ENCODE measurements around the gene MREG.

Gene MREG

GRCh38 chr2:215915441-215915840 is 97.9 kb downstream of the MREG start:
- no peak overlapping the region for H3K9ac ChIP-seq (ENCODE audit: low read length)

DNA sequence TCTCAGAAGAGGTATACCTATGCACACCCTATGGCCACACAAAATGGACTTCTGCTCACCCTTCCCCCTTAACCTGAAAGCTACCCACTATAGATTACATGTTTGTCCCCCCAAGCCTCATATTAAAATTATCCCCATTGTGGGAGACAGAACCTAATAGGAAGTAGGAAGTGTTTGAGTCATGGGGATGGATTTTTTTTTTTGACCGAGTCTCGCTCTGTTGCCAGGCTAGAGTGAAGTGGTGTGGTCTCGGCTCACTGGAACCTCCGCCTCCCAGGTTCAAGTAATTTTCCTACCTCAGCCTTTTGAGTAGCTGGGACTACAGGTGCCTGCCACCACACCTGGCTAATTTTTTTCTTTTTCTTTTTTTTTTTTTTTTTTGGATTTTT is 98.6 kb downstream of the MREG start:
- H3K9me2 ChIP-seq (ENCODE audit: low read depth, low read length) = no peaks in the 10 kb centered on the region
- no peak overlapping the region for H3K4me2 ChIP-seq (ENCODE audit: low read length)
- TF ChIP-seq, protein P1, sequence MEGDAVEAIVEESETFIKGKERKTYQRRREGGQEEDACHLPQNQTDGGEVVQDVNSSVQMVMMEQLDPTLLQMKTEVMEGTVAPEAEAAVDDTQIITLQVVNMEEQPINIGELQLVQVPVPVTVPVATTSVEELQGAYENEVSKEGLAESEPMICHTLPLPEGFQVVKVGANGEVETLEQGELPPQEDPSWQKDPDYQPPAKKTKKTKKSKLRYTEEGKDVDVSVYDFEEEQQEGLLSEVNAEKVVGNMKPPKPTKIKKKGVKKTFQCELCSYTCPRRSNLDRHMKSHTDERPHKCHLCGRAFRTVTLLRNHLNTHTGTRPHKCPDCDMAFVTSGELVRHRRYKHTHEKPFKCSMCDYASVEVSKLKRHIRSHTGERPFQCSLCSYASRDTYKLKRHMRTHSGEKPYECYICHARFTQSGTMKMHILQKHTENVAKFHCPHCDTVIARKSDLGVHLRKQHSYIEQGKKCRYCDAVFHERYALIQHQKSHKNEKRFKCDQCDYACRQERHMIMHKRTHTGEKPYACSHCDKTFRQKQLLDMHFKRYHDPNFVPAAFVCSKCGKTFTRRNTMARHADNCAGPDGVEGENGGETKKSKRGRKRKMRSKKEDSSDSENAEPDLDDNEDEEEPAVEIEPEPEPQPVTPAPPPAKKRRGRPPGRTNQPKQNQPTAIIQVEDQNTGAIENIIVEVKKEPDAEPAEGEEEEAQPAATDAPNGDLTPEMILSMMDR (IDR thresholded peaks at IDR 0.05; ENCODE audit: low read length) = no peak
- no peak for TF ChIP-seq EZH2 (IDR thresholded peaks at IDR 0.05; ENCODE audit: borderline replicate concordance, low read length)
- no peaks in the 10 kb centered on the region for H3K4me1 ChIP-seq (ENCODE audit: insufficient read depth, low read length, severe bottlenecking)
- no peak overlapping the region for H2AFZ ChIP-seq (ENCODE audit: low read length)
- H3K9me3 ChIP-seq (ENCODE audit: low read length) = no peaks in the 10 kb centered on the region
- no peak overlapping the region for H3K4me3 ChIP-seq (ENCODE audit: low read depth, low read length, poor library complexity, severe bottlenecking)
- H3K27ac ChIP-seq (ENCODE audit: low read depth, low read length, poor library complexity, severe bottlenecking) = no peak overlapping the region
- H3K9ac ChIP-seq (ENCODE audit: low read length) = no peak overlapping the region
- no peaks in the 10 kb centered on the region for H3K27me3 ChIP-seq (ENCODE audit: insufficient read depth, low read length)
- no peaks in the 10 kb centered on the region for H3F3A ChIP-seq (ENCODE audit: insufficient read depth, low read length)
- H3K79me2 ChIP-seq (ENCODE audit: insufficient read depth, low read length) = no peaks in the 10 kb centered on the region
- H3K36me3 ChIP-seq (ENCODE audit: insufficient read depth, low read length) = no peaks in the 10 kb centered on the region
- no peaks in the 10 kb centered on the region for H4K20me1 ChIP-seq (ENCODE audit: insufficient read depth, low read length)

More at GRCh38 chr2:215915441-215915840, 97.9 kb downstream of the MREG start:
- Histone ChIP-seq H3F3A (ENCODE audit: insufficient read depth, low read length) (no peaks in the 10 kb centered on the region), H4K20me1 (ENCODE audit: insufficient read depth, low read length) (no peaks in the 10 kb centered on the region), H3K27ac (ENCODE audit: low read depth, low read length, poor library complexity, severe bottlenecking) (no peak overlapping the region), H3K79me2 (ENCODE audit: insufficient read depth, low read length) (no peaks in the 10 kb centered on the region), H3K4me2 (ENCODE audit: low read length) (no peak overlapping the region), H3K9me2 (ENCODE audit: low read depth, low read length) (no peaks in the 10 kb centered on the region), H3K4me1 (ENCODE audit: insufficient read depth, low read length, severe bottlenecking) (no peaks in the 10 kb centered on the region), H3K4me3 (ENCODE audit: low read depth, low read length, poor library complexity, severe bottlenecking) (no peak overlapping the region), H3K9me3 (ENCODE audit: low read length) (no peaks in the 10 kb centered on the region), H2AFZ (ENCODE audit: low read length) (no peak overlapping the region), H3K27me3 (ENCODE audit: insufficient read depth, low read length) (no peaks in the 10 kb centered on the region), H3K36me3 (ENCODE audit: insufficient read depth, low read length) (no peaks in the 10 kb centered on the region)
- TF ChIP-seq, protein P1 (IDR thresholded peaks at IDR 0.05; ENCODE audit: low read length) = no peak

DNA sequence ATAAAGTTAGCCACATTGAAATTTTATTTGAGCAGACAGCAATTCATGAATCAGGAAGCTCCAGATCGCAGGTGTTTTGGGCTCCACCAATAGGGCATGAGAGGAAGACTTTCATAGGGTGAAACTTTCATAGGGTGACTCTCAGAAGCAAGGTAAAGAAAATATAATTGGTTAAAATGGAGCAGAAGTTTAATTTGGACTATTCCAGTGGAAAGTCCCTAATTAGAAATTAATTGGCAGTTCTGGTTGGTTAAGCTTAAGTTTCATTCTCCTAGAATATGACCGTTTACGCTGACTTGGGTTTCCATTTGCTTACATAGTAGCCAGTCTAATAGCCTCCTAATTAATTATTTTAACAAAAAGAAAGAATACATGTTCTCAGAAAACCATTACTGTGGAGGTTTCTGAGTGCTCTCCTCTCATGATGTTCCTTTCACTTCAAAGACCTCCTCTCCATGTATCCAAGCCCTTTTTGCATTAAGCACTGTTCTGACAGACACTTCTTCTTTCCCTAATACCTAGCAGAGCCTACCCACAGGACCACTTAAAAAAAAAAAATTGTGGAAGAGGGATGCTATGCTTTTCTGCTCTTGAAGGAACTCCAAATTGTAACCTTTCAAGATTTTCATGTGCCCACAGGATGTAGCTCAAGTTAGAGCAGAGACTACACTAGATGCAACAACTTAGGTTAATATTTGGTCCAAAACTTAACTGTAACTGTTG is 99.1 kb downstream of the MREG start:
- no peaks in the 10 kb centered on the region for H3K4me1 ChIP-seq (ENCODE audit: insufficient read depth, low read length, severe bottlenecking)
- H3K9me2 ChIP-seq (ENCODE audit: low read depth, low read length) = no peaks in the 10 kb centered on the region
- no peaks in the 10 kb centered on the region for H3K9me3 ChIP-seq (ENCODE audit: low read length)
- H3K4me2 ChIP-seq (ENCODE audit: low read length) = no peak overlapping the region
- no peak overlapping the region for H3K4me3 ChIP-seq (ENCODE audit: low read depth, low read length, poor library complexity, severe bottlenecking)
- H3K27ac ChIP-seq (ENCODE audit: low read depth, low read length, poor library complexity, severe bottlenecking) = no peak overlapping the region
- H3F3A ChIP-seq (ENCODE audit: insufficient read depth, low read length) = no peaks in the 10 kb centered on the region
- H3K27me3 ChIP-seq (ENCODE audit: insufficient read depth, low read length) = no peaks in the 10 kb centered on the region
- H3K79me2 ChIP-seq (ENCODE audit: insufficient read depth, low read length) = no peaks in the 10 kb centered on the region
- TF ChIP-seq EZH2 (IDR thresholded peaks at IDR 0.05; ENCODE audit: borderline replicate concordance, low read length) = no peak
- TF ChIP-seq, protein P1 (IDR thresholded peaks at IDR 0.05; ENCODE audit: low read length) = no peak
- no peaks in the 10 kb centered on the region for H4K20me1 ChIP-seq (ENCODE audit: insufficient read depth, low read length)
- H3K9ac ChIP-seq (ENCODE audit: low read length) = no peak overlapping the region
- H3K36me3 ChIP-seq (ENCODE audit: insufficient read depth, low read length) = no peaks in the 10 kb centered on the region
- no peak overlapping the region for H2AFZ ChIP-seq (ENCODE audit: low read length)
